Measurements from ENCODE around the gene SMIM30.

The SMIM30 gene

GRCh38 chr7:113099284-113099919 lies 19.0 kb downstream of the SMIM30 start:
- no peak overlapping the region for H3K27ac ChIP-seq
- no peak for TF ChIP-seq CTCF (IDR thresholded peaks at IDR 0.05)
- H3K27me3 ChIP-seq = no peaks in the 10 kb centered on the region
- H3K4me3 ChIP-seq = no peak overlapping the region
- DNase-seq = no peak
- no peaks in the 10 kb centered on the region for H3K4me1 ChIP-seq
- intact Hi-C loops (cut with DNase I; ENCODE audit: low total_unique reads) = no loop called here
- H3K36me3 ChIP-seq = no peaks in the 10 kb centered on the region
- H3K9me3 ChIP-seq = no peaks in the 10 kb centered on the region

- intact Hi-C loops (cut with DNase I; ENCODE audit: low total_unique reads) = no loop called here
- no peaks in the 10 kb centered on the region for H3K9me3 ChIP-seq
- H3K4me3 ChIP-seq = no peak overlapping the region
- H3K36me3 ChIP-seq = no peaks in the 10 kb centered on the region
- no peak for DNase-seq
- no peaks in the 10 kb centered on the region for H3K4me1 ChIP-seq
- no peak overlapping the region for H3K27ac ChIP-seq
- no peak for TF ChIP-seq CTCF (IDR thresholded peaks at IDR 0.05)
- no peaks in the 10 kb centered on the region for H3K27me3 ChIP-seq
These were observed 23.7 kb downstream of the SMIM30 start for GRCh38 chr7:113094517-113095249.

- TF ChIP-seq CTCF (IDR thresholded peaks at IDR 0.05) = no peak
- H3K36me3 ChIP-seq = no peaks in the 10 kb centered on the region
- no peaks in the 10 kb centered on the region for H3K27me3 ChIP-seq
- no peak for DNase-seq
- no peaks in the 10 kb centered on the region for H3K4me1 ChIP-seq
- no peaks in the 10 kb centered on the region for H3K9me3 ChIP-seq
- intact Hi-C loops (cut with DNase I; ENCODE audit: low total_unique reads) = no loop called here
- no peak overlapping the region for H3K27ac ChIP-seq
- no peak overlapping the region for H3K4me3 ChIP-seq
These were observed 24.8 kb downstream of the SMIM30 start for GRCh38 chr7:113093561-113093960.

- Histone ChIP-seq H3K4me3 (no peak overlapping the region), H3K36me3 (no peaks in the 10 kb centered on the region), H3K4me1 (no peaks in the 10 kb centered on the region), H3K27ac (no peak overlapping the region), H3K27me3 (no peaks in the 10 kb centered on the region), H3K9me3 (no peaks in the 10 kb centered on the region)
- intact Hi-C loops (cut with DNase I; ENCODE audit: low total_unique reads) = no loop called here
- TF ChIP-seq CTCF (IDR thresholded peaks at IDR 0.05) = no peak
- DNase-seq = no peak
These were observed 25.6 kb downstream of the SMIM30 start for GRCh38 chr7:113092762-113093161.

- Histone ChIP-seq H3K4me3 (peak overlapping the region; percentile 50 to 57), H3K27me3 (no peaks in the 10 kb centered on the region), H3K36me3 (no peaks in the 10 kb centered on the region), H3K4me1 (peaks cover 0 to 15% (median 7%) of the 10 kb centered on the region in 4 donors), H3K9me3 (no peaks in the 10 kb centered on the region), H3K27ac (peak overlapping the region in 1 of 2 donors; percentile 46)
- DNase-seq = no peak
- TF ChIP-seq CTCF (IDR thresholded peaks at IDR 0.05) = no peak
- intact Hi-C loops (cut with DNase I; ENCODE audit: low total_unique reads) = no loop called here
These were observed 31.0 kb downstream of the SMIM30 start for GRCh38 chr7:113087071-113087998.

All from tibial artery (tissue), 4 donors.